HepG2 (cell line): ENCODE data around the gene SRPRA. TPM values are rescaled to one million over a fixed set of nuclear protein-coding genes. Genes with fewer than 3 reads are reported as not detected.

Experiments used
- ARID5B ChIP-seq: IDR thresholded peaks from 2 replicates; pipeline ENCODE4 v1.4.0; 2020; ENCODE audit warnings: mild to moderate bottlenecking, missing genetic modification reagents
- BRCA1 ChIP-seq: sonication (generic); formaldehyde crosslinking; IDR thresholded peaks from 2 replicates; pipeline ENCODE4 v1.4.0; 2020; ENCODE audit warnings: missing genetic modification reagents
- CREB3 ChIP-seq: sonication (generic); formaldehyde crosslinking; IDR thresholded peaks from 2 replicates; pipeline ENCODE4 v1.5.0; 2020; ENCODE audit warnings: missing genetic modification reagents
- DNMT1 ChIP-seq: sonication (generic); formaldehyde crosslinking; IDR thresholded peaks from 2 replicates; pipeline ENCODE4 v1.5.1; 2020; ENCODE audit warnings: mild to moderate bottlenecking, missing genetic modification reagents
- DZIP1 ChIP-seq: sonication (generic); formaldehyde crosslinking; IDR thresholded peaks from 2 replicates; pipeline ENCODE4 v1.5.0; 2020; ENCODE audit warnings: mild to moderate bottlenecking, missing genetic modification reagents
- HIC2 ChIP-seq: sonication (generic); formaldehyde crosslinking; IDR thresholded peaks from 2 replicates; pipeline ENCODE4 v1.9.0; 2022; ENCODE audit warnings: low read depth, missing genetic modification reagents
- PHF5A ChIP-seq: IDR thresholded peaks from one replicate; pipeline ENCODE4 v1.6.1; 2018; ENCODE audit warnings: low read depth, missing genetic modification reagents; ENCODE audit not compliant: unreplicated experiment
- RELA ChIP-seq: sonication (generic); formaldehyde crosslinking; IDR thresholded peaks from 2 replicates; pipeline ENCODE4 v1.4.0; 2020; ENCODE audit warnings: missing genetic modification reagents
- RFX1 ChIP-seq: fragments of 450-650 bp; IDR thresholded peaks from 2 replicates; pipeline ENCODE4 v1.6.1; 2017
- RNF2 ChIP-seq: fragments of 450-650 bp; conservative IDR thresholded peaks from 2 replicates; pipeline ENCODE4 v1.6.1; 2016; ENCODE audit warnings: low read depth
- TFDP1 ChIP-seq: IDR thresholded peaks from 2 replicates; pipeline ENCODE4 v1.6.1; 2016; ENCODE audit warnings: missing compliant biosample characterization, missing genetic modification reagents, borderline replicate concordance
- ZBTB49 ChIP-seq: sonication (generic); formaldehyde crosslinking; IDR thresholded peaks from 2 replicates; pipeline ENCODE4 v1.4.0; 2020; ENCODE audit warnings: missing genetic modification reagents, borderline replicate concordance
- ZFAT ChIP-seq: sonication (generic); formaldehyde crosslinking; conservative IDR thresholded peaks from 2 replicates; pipeline ENCODE4 v1.8.1; 2023; ENCODE audit warnings: missing genetic modification reagents, inconsistent platforms
- ZNF44 ChIP-seq: sonication (generic); formaldehyde crosslinking; IDR thresholded peaks from 2 replicates; pipeline ENCODE4 v1.5.1; 2020; ENCODE audit warnings: mild to moderate bottlenecking, missing genetic modification reagents
- ZNF674 ChIP-seq: sonication (generic); formaldehyde crosslinking; IDR thresholded peaks from 2 replicates; pipeline ENCODE4 v1.5.0; 2020; ENCODE audit warnings: low read depth, mild to moderate bottlenecking, missing genetic modification reagents
- polyA plus RNA-seq, 8 experiments: library from polyadenylated mRNA; depleted of rRNA in 3 of 8; stranded (reverse) in 7 of 8; unstranded in 1 of 8; fragments of >200 nt; fragmentation: Illumina TruSeq in 4 of 8; extraction: Trizol in 4 of 8; gene quantifications; 2 replicates each; pipeline versions ENCODE4 v1.2.1 to v1.2.3, GENCODE V29; 2011 to 2016; ENCODE audit warnings: low read depth in 4 of 8, missing spikeins in 1 of 8, mixed read lengths in 1 of 8; ENCODE audit not compliant: insufficient read depth in 1 of 8
- total RNA-seq, 5 experiments: library from RNA; depleted of rRNA; stranded (reverse); fragments of >200 nt; fragmentation: Illumina TruSeq; extraction: Trizol; gene quantifications; 2 replicates each; pipeline ENCODE4 v1.2.3, GENCODE V29; 2016; ENCODE audit warnings: low read depth in 1 of 5

The SRPRA gene
- total and polyA plus RNA-seq, 2 of the 13 experiments (the other 11 are each of a cell fraction or from before 2014, with no cell fraction given), result 27.7 to 64.6 TPM

GRCh38 chr11:126303623-126304456 is 35.1 kb upstream of the SRPRA start, which contains the start of gene DCPS (continued):
- TF ChIP-seq HIC2 (CRISPR knock-in tag), result peak; percentile 47; the same call in 1 of the 2 replicates
- no peak for TF ChIP-seq ZBTB49 (CRISPR knock-in tag)
- no peak for TF ChIP-seq DZIP1
- no peak; the same call in none of the 2 replicates for TF ChIP-seq RELA (CRISPR knock-in tag)
- peak; percentile 96 for TF ChIP-seq DNMT1 (CRISPR knock-in tag)
- TF ChIP-seq ZFAT (CRISPR knock-in tag), result 0 out of 2 replicates have a peak, but pooled peaks have one; percentile 48
- peak; percentile 75 for TF ChIP-seq TFDP1
- TF ChIP-seq CREB3 (CRISPR knock-in tag), result no peak; the same call in 1 of the 2 replicates
- 0 out of 2 replicates have a peak, but pooled peaks have one; percentile 58 for TF ChIP-seq ZNF674 (CRISPR knock-in tag)
- TF ChIP-seq ARID5B (CRISPR knock-in tag), result peak; percentile 59
- TF ChIP-seq RFX1, result no peak
- no peak for TF ChIP-seq PHF5A (CRISPR knock-in tag)
- peak; percentile 81; the same call in 1 of the 2 replicates for TF ChIP-seq ZNF44 (CRISPR knock-in tag)
- TF ChIP-seq BRCA1, result peak; percentile 64; the same call in 1 of the 2 replicates
- TF ChIP-seq RNF2, result peak; percentile 81
